HG03378 (cell line): ENCODE measurements around the gene ACAA1.
"Not testable (repeated sequence)": the region's sequence is repeated elsewhere in the genome, so short reads cannot be mapped to it uniquely, and the experiment has no call there.

ENCODE experiments used
- ATAC-seq: cut with Tn5 transposase; IDR thresholded peaks from one replicate; pipeline ENCODE4 v1.9.1; 2021; ENCODE audit warnings: mild to moderate bottlenecking, moderate library complexity; ENCODE audit not compliant: unreplicated experiment

The ACAA1 gene

DNA sequence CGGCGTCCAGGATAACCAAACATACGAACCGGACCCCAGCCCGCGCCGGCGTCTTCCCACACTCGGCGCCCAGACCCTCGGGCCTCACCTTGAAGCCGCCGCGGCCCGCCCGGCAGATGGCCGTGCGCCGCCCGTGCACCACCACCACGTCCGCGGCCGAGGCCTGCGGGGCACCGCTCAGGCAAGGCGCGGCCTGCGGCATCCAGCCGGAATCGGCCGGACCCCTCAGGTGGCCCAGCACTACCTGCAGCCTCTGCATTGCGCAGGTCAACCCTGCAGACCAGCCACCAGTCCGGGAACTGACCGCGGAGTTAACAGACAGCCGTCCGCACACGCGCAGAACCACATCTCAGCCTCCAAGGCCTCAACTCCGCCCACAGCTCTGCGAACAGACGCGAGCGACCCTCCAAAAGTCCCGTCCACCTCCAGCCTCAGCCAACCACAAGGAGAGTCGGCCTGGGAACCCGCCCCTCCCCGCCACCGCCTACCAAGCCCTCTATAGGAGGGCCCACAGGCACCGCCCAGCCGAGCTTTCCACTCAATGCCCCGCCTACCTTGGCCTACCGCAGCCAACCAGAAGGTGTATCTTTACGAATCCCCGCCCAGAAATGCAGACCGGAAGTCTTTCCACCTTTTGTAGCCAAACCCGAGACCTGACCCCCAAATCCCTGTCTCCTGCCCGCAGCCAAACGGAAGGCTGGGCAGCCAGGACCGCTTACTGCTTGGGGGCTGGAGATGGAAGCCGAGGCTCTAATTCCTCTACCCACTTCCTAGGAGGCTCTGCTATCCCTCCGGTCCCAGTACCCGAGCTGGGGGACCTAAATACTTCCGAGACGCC lies at the start of gene ACAA1:
ACAA1 (minus strand) TSS at position 351 of the 838 bp plus-strand sequence; CDS start at position 259, 92 bp downstream.
- peak; percentile 85 for ATAC-seq

GRCh38 chr3:38177181-38177580 lies 40.3 kb upstream of the ACAA1 start:
- ATAC-seq, result no peak

GRCh38 chr3:38173834-38174418 lies 37.0 kb upstream of the ACAA1 start:
- peak; percentile 41 for ATAC-seq

DNA sequence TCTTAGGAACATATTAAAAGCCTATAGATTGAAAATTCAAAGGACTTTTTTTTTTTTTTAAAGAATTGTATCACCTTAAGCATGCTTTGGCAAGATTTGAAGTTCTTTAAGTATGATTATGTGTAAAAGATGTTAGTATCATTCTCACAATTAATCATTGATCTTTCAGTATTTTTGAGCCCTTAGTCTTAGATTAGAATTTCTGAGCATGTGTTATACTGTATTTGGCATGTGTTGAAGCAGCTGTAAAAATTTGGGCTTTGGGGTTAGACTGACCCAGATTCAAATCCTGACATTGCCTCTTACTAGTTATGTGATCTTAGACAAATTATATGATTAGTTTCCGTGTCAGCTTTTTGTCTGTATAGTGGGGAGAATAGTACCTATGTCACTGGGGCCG lies 34.7 kb upstream of the ACAA1 start:
- no peak for ATAC-seq

DNA sequence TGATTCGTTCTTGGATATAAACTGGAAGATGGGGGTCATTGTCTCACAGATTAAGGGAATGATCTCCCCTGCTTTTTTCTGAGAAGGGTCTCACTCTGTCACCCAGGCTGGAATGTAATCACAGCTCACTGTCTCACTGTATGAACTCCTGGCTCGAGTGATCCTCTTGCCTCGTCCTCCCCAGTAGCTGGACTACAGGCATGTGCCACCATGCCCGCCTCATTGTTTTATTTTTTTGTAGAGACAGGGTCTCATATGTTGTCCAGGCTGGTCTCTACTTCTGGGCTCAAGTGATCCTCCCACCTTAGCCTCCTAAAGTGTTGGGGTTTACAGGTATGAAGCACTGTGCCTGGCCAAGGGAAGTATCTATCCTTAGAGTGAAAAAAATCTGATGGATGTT lies 33.8 kb upstream of the ACAA1 start:
- ATAC-seq, result no peak

GRCh38 chr3:38169027-38169317 lies 32.0 kb upstream of the ACAA1 start:
- no peak for ATAC-seq

DNA sequence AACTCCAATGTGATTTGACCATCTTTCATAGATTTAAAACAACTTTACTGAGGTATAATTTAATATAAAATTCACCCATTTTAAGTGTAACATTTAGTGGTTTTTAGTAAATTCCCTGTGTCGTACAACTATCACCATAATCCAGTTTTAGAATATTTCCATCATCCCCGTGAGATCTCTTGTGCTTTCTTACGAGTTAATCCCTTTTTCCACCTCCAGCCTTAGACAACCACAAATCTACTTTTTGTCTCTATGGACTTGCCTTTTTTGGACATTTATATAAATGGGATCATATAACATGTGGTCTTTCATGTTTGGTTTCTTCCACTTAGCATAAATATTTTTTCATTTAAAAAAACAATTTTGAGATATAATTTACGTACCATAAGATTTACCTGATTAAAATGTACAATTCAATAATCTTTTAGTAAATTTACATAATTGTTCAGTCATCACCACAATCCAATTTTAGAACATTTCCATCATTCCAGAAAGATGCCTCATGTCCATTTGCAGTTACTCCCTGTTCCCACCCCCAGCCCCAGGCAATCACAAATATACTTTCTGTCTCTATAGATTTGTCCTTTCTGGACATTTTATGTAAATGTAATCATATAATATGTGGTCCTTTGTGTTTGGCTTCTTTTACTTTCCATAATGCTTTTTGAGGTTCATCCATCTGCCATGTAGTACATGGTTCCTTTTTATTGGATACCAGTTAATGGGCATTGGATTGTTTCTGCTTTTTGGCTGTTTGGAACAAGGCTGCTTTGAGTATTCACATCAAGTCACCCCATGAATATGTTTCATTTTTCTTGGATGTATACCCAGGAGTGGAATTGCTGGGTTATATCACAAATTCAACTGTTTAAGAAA lies 31.5 kb upstream of the ACAA1 start:
- no peak for ATAC-seq

DNA sequence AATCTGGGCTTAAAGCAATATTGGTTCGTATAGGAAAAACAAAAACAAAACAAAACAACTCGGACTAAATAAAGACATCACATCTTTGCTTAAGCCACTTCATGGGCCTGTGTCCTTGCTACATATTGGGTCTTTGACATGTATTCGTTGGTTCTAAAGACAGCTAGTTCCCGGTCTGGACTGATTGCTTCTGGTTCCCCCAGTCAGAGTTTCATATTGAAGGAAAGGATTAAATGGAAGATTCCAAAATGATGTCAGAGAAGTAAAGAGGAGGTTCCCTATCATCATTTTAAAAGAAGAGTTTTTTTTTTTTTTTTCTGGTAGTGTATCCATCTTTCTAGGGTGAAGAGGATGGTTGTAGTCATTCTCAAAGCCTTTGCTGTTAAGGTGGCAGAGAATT lies 30.7 kb upstream of the ACAA1 start:
- no peak for ATAC-seq

GRCh38 chr3:38165722-38166387 lies 28.9 kb upstream of the ACAA1 start:
- ATAC-seq, result no peak

- ATAC-seq, result peak; percentile 96
Measured at GRCh38 chr3:38164952-38165721, 28.2 kb upstream of the ACAA1 start, which contains the start of gene OXSR1. Gene OXSR1, plus strand, starts transcription at chr3:38165537. Its CDS starts 340 bp downstream, at chr3:38165877.

DNA sequence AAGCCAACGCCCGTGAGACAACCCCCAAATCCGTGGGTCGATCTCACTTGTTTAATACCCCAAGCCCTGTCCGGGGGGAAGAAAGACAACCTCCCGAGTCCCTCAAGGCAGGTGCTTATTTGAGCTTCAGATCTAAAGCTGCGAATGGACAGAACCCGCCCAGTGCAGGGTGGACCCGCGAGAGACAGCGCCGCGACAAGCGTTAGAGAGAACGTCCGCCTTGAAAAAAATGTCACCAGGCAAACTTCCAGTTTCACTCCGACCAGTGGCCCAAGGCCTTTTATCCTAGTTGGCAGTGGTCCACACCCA lies 27.7 kb upstream of the ACAA1 start:
- no peak for ATAC-seq

DNA sequence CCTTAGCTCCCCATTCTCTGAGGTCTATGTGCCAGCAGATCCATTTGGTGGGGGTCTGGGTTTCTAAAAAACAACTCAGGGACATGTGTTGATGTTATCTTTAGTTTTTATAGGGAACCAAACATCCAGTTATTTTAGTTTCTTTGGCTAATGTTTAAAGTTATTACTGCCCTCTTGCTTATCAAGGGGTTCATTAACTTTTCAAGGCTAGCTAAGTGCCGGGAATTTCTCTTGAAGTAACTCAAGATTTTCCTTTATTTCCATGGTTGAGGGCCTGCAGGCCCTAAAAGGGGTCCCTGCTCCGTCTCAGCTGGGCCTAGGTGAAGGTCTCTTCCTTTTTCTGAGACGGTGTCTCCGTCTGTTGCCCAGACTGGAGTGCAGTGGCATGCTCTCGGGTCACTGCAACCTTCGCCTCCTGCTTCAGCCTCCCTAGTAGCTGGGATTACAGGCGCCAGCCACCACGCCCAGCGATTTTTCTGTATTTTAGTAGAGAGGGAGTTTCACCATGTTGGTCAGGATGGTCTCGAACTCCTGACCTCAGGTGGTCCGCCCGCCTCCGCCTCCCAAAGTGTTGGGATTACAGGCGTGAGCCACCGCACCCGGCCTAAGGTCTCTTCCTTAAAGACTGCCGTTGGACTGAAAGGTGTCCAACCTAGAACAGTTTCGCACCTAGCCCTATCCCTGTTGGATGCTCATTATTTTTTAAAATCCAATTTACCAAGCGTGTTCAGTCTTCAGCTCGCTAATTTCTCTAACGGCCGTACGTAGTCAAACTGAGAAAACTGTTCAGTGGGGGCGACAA lies 27.1 kb upstream of the ACAA1 start:
- no peak for ATAC-seq

- no peak for ATAC-seq
Measured at GRCh38 chr3:38163117-38163840, 26.4 kb upstream of the ACAA1 start.

- ATAC-seq, result not testable (repeated sequence)
Measured at GRCh38 chr3:38160704-38161103, 23.8 kb upstream of the ACAA1 start.

DNA sequence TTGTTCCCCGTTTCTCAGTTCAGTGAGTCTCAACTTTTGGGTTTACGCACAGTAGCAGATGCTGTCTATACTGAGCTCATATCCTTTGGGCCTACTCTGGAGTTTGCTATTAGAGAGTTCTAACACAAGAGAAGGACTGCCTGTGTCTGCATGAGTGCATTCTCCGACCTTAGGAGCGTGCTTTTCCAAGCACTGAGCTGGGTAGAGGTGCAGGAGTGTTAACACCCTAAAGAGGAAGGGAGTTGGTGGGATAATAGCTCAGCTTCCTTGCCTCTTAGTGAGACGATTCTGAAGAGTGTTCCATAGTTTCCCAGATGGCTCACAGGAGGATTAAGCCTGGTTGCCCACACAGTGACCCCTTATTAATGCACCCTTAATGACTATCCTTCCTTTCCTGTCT lies 21.5 kb upstream of the ACAA1 start:
- ATAC-seq, result no peak

DNA sequence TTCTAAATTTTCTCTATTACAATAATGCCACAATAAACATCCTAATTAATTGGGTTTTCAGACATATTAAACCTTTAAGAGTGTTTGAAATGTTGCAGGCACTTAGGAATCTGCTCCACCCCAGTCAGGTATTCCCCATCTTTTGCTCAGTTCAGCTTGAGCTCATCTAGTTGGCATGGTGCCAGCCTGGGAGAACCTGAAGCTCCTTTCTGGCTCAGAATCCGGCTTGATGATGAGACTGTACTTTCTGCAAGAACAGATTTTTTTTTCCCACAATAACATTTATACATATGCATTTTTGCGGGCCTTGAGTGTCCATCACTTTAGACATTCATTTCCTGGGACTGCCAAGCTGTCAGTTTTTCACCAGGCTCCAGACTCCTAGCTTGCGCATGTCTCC lies 20.7 kb upstream of the ACAA1 start:
- ATAC-seq, result no peak

DNA sequence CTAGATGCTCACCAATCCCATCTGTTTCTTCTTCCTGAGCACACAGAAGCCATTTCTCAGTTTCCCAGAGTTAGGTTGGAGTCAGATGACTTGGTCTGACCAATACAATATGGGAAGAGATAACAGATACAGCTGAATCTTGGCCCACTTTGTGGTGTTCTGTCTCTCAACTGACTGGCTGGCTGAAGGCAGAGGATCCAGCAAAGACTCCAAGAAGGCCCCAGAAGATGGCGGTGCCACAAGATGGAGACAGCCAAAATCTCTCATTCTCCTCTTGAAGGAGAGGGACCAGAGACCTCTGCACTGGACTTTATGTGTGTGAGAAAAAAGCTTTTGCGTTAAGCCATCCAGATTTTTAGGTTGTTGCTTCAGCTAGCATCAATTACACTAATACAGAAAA lies 20.2 kb upstream of the ACAA1 start:
- ATAC-seq, result no peak

DNA sequence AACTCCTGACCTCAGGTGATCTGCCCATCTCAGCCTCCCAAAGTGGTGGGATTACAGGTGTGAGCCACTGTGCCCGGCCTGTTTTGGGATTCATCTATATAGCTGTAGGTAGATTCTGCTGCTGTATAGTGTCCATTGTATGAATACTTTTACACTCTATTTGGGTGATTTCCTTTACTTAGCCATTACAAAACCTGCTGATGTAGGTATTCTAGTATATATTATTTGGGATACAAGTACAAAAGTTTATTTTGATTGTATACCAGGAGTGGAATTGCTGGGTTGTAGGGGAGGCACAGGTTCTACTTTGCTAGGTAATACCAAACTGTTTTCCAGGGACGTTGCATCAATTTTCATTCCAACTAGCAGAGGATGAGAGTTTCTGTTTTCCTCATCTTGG lies 18.9 kb upstream of the ACAA1 start:
- ATAC-seq, result no peak

DNA sequence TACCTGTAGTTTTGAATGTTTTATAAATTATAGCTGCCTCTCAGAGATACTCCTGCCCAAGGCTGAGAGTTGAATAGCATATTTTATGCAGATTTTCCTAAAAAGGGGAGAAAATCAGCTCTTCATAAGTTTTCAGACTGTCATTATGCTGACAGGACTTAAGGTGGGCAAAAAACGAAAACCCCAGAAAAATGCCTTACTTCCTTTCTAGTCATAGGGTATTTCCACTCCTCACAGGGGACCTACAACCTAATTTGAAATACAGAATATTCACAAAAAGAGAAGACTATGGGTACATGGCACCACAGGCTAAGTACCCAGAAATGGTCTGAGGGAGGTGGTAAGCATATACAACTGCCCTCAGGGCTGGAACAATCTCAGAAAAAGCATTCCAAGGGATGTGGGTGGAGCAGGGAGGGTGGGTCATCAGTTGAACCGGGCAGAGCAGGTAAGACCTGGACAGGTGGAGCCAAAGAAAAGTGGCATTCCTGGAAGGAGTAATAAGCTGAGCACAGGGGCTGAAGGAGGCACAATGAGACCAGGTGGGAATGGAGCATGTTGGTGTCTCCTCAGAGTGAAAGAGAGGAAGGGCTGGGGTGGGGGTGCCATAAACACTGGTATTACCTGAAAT lies 17.8 kb upstream of the ACAA1 start:
- no peak for ATAC-seq
